ENCODE measurements around the gene ZMYND11. TPM values are rescaled to one million over a fixed set of nuclear protein-coding genes. Genes with fewer than 3 reads are reported as not detected.

The ZMYND11 gene
- total and polyA plus RNA-seq, 2 of the 8 experiments (the other 6 are each of a cell fraction or from before 2014, with no cell fraction given) = 7.5 to 26.6 TPM

DNA sequence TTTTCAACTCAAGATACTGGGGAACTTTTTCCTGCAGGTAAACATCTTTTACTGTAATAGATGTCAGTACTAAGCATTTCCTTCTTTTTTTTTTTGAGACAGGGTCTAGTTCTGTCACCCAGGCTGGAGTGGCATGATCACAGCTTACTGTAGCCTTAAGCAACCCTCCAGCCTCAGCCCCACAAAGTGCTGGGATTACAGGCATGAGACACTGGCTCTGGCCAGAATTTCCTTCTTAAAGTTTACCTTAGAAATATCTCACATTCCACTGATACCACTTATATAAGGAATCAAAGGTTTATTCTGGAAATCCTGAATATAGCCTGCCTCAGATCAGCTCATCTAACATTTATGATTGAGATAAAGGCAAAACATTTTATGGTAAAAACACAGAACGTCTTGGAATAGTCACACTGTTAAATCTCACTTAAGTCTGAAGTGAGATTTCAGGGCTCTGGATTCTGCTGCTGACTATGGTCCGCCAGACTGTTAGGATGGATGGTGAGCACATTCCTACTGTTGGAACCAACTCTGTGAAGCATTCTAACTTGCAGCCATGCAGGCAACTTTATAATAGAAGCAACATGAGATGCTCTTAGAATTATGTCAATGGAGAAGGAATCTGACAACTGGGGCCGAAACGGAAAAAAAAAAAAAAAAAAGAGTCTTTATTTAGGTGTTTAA is 151.9 kb downstream of the ZMYND11 start:
- no peak overlapping the region for H4K5ac ChIP-seq (ENCODE audit: insufficient read length, low read depth, low read length)
- no peak for TF ChIP-seq HDAC6 (IDR thresholded peaks at IDR 0.05; ENCODE audit: low read depth, low read length)
- no peak for TF ChIP-seq EZH2 (IDR thresholded peaks at IDR 0.05; ENCODE audit: low read depth, low read length, severe bottlenecking)
- TF ChIP-seq EGR1 (IDR thresholded peaks at IDR 0.05; ENCODE audit: borderline replicate concordance, low read depth, low read length) = no peak
- no peak for TF ChIP-seq POLR2A (IDR thresholded peaks at IDR 0.05; ENCODE audit: control extremely low read depth in 1 of 2, low read depth in 2 of 2, low read length in 2 of 2)
- no peak overlapping the region for H3K4ac ChIP-seq (replicated peaks; ENCODE audit: insufficient read length, low read depth, low read length)
- DNase-seq (ENCODE audit: low read depth in 1 of 2, low spot score in 2 of 2) = no peak
- CTCF ChIA-PET (ENCODE audit: partially characterized antibody) = interaction anchor here (0.6 to 2.6 kb wide), 5 partner anchors 17 to 397 kb away, joined by 3 to 10 read pairs (median 3); no protein-coding TSS in a partner anchor
- no peaks in the 10 kb centered on the region for H3K79me1 ChIP-seq (ENCODE audit: low read depth, low read length)
- H3K27ac ChIP-seq (ENCODE audit: low read depth, low read length) = no peak overlapping the region
- no peak overlapping the region for H2AK5ac ChIP-seq (ENCODE audit: low read depth, low read length)
- no peak overlapping the region for H3K18ac ChIP-seq (ENCODE audit: extremely low read depth, low read length)
- no peak overlapping the region for H2BK15ac ChIP-seq (ENCODE audit: low read length)
- no peak overlapping the region for H3K14ac ChIP-seq (ENCODE audit: insufficient read length)
- H3K4me2 ChIP-seq (ENCODE audit: insufficient read depth in 1 of 2, low read depth in 2 of 2, low read length in 2 of 2) = no peak overlapping the region
- H4K8ac ChIP-seq (ENCODE audit: extremely low read depth, insufficient read depth, low read length) = no peak overlapping the region
- FAIRE-seq = no peak
- no peaks in the 10 kb centered on the region for H3K9me3 ChIP-seq (ENCODE audit: insufficient read depth in 2 of 2, low read depth in 1 of 2, low read length in 1 of 2)
- no peaks in the 10 kb centered on the region for H3K79me2 ChIP-seq (ENCODE audit: control insufficient read depth in 1 of 2, insufficient read depth in 2 of 2, low read length in 2 of 2)
- no peak overlapping the region for H2BK20ac ChIP-seq (ENCODE audit: low read length)
- H3K4me3 ChIP-seq (ENCODE audit: extremely low read depth in 1 of 4, insufficient read depth in 2 of 4, low read depth in 3 of 4, low read length in 4 of 4) = no peak overlapping the region
- no peak overlapping the region for H2BK120ac ChIP-seq (replicated peaks; ENCODE audit: low read depth, low read length)
- no peaks in the 10 kb centered on the region for H3K36me3 ChIP-seq (ENCODE audit: control insufficient read depth in 2 of 4, insufficient read depth in 4 of 4, low read length in 3 of 4)
- no peak overlapping the region for H3K23ac ChIP-seq (ENCODE audit: insufficient read length)
- H3K9ac ChIP-seq (replicated peaks in 1 of 4; ENCODE audit: extremely low read depth in 1 of 4, low read depth in 3 of 4, low read length in 3 of 4) = no peak overlapping the region
- 74% methylated on average over 4 of the region's 4 CpGs; no CpG with 5 or more reads in 1 of the 2 experiments for WGBS, 2 experiments (ENCODE audit: extremely low coverage in 1 of 2, insufficient coverage in 1 of 2, insufficient read length in 1 of 2, insufficient replicate concordance in 2 of 2, low coverage in 1 of 2, low lambda C conversion rate in 2 of 2, missing lambda C conversion rate in 1 of 2)
- no peak overlapping the region for H3K56ac ChIP-seq (replicated peaks; ENCODE audit: insufficient read length, low read depth, low read length)
- no peaks in the 10 kb centered on the region for H3K23me2 ChIP-seq (ENCODE audit: low read depth, low read length)
- no peak overlapping the region for H2BK5ac ChIP-seq (ENCODE audit: low read depth, low read length)
- POLR2A ChIA-PET (ENCODE audit: partially characterized antibody) = interaction anchor here (1.0 kb wide), 1 partner anchor 12 kb away, joined by 3 read pairs; no protein-coding TSS in a partner anchor
- H4K20me1 ChIP-seq (replicated peaks in 1 of 2; ENCODE audit: control insufficient read depth in 1 of 2, insufficient read depth in 2 of 2, low read length in 2 of 2) = peaks cover 0 to 3% of the 10 kb centered on the region in 2 experiments
- H4K91ac ChIP-seq (replicated peaks; ENCODE audit: insufficient read length, low read length) = no peak overlapping the region
- no peak overlapping the region for H2AFZ ChIP-seq (ENCODE audit: low read length)
- H2BK12ac ChIP-seq (ENCODE audit: low read depth, low read length) = no peak overlapping the region
- H3K4me1 ChIP-seq (replicated peaks in 1 of 4; ENCODE audit: control insufficient read depth in 3 of 4, insufficient read depth in 4 of 4, low read length in 3 of 4) = peaks cover 0 to 2% (median 0%) of the 10 kb centered on the region in 4 experiments; a peak in 1 of 7 replicates
- H3K27me3 ChIP-seq (replicated peaks in 1 of 4; ENCODE audit: control insufficient read depth in 3 of 4, extremely low read depth in 1 of 4, insufficient read depth in 3 of 4, low read length in 3 of 4) = no peaks in the 10 kb centered on the region
